Heart right ventricle (tissue), 16 donors: ENCODE results near the gene CELSR1. TPM values are rescaled to one million over a fixed set of nuclear protein-coding genes. Genes with fewer than 3 reads are reported as not detected.

Experiments
- ATAC-seq, 8 donors: fragments of 200-7000 bp; cut with Tn5 transposase; one replicate each; pipeline ENCODE4 v1.9.1; 2020; ENCODE audit warnings: mild to moderate bottlenecking in 8 of 8, moderate library complexity in 8 of 8, moderate number of reproducible peaks in 1 of 8
- DNase-seq, 2 donors: peaks; one replicate each; pipeline ENCODE4 v3.0.0-alpha.2; 2020
- H3K27ac ChIP-seq, 10 donors: fragments of 200-600 bp; sonication (generic) in 2 of 10; one replicate each; pipeline versions ENCODE4 v1.5.0 to v1.8.0; 2020 to 2022; ENCODE audit warnings: mild to moderate bottlenecking in 3 of 10
- H3K27me3 ChIP-seq, 7 donors: fragments of 200-600 bp; one replicate each; pipeline ENCODE4 v1.8.0; 2021 to 2022; ENCODE audit warnings: mild to moderate bottlenecking in 2 of 7
- H3K36me3 ChIP-seq, 9 donors: fragments of 200-600 bp; sonication (generic) in 1 of 9; one replicate each; pipeline versions ENCODE4 v1.5.0 to v1.8.0; 2020 to 2022; ENCODE audit warnings: mild to moderate bottlenecking in 2 of 9
- H3K4me1 ChIP-seq, 9 donors: fragments of 200-600 bp; sonication (generic) in 1 of 9; one replicate each; pipeline versions ENCODE4 v1.5.0 to v1.8.0; 2020 to 2022; ENCODE audit warnings: mild to moderate bottlenecking in 4 of 9
- H3K4me3 ChIP-seq, 10 donors: fragments of 200-600 bp; sonication (generic) in 2 of 10; one replicate each; pipeline versions ENCODE4 v1.5.0 to v1.8.0; 2020 to 2022; ENCODE audit warnings: mild to moderate bottlenecking in 7 of 10, moderate library complexity in 2 of 10
- H3K9me3 ChIP-seq, 11 donors: fragments of 200-600 bp in 10 of 11; sonication (generic) in 2 of 11; one replicate each; pipeline versions ENCODE4 v1.5.0 to v1.8.0; 2013 to 2022; ENCODE audit warnings: mild to moderate bottlenecking in 2 of 11, control low read depth in 1 of 11, moderate library complexity in 1 of 11
- WGBS, 2 donors: extraction: QIAGEN DNeasy Blood & Tissue Kit; methylation state at CpG; one replicate each; pipeline ENCODE4 v1.1.7; 2013; ENCODE audit warnings: inconsistent platforms in 1 of 2; 5-methylcytosine and 5-hydroxymethylcytosine counted together
- intact Hi-C, 10 donors: fragments of 100-400 bp; cut with DNase I; formaldehyde crosslinking; loops; one replicate each; pipeline versions ENCODE4 v1.11.1 to v1.14.2; 2022
- polyA plus RNA-seq, 2 donors: library from polyadenylated mRNA; stranded (reverse); fragments of 200-250 nt; gene quantifications; one replicate each; pipeline ENCODE4 v1.2.3, GENCODE V29; 2013
- total RNA-seq, 10 donors: library from RNA; stranded (reverse); fragmentation: NEBNext Ultra II Directional in 3 of 10; extraction: Animal tissue kit (Norgen Biotek cat#: 25700) in 3 of 10; gene quantifications; one replicate each; pipeline versions ENCODE4 v1.2.1 to v1.2.4, GENCODE V29; 2021 to 2023
- TF ChIP-seq, protein P1 (sequence below), 9 donors: fragments of 200-600 bp; sonication (generic) in 2 of 9; IDR thresholded peaks; one replicate each; pipeline versions ENCODE4 v1.5.0 to v1.8.0; 2021 to 2022; ENCODE audit warnings: antibody characterized with exemption in 9 of 9, mild to moderate bottlenecking in 5 of 9, moderate library complexity in 1 of 9
- donor health status: Arrhythmogenic right ventricular cardiomyopathy.
- donor health status: ischemic (EF 13 %, LVEDD 7.1; RV severe dilation, severe dysfunction).
- donor health status: healthy with polysubstance abuse.
- donor health status: DM: no; HTN: yes; CAD: no.
- donor health status: DM: no; HTN: no; CAD: no.
- donor health status: ischemic (EF 25% LVEDD 6.9; RV normal size, moderate dysfunction).
- donor health status: ischemic (EF 25% LVEDD 5.7; RV mildly dilated, moderate dysfunction).
- donor health status: healthy.
- donor health status: DM: yes; HTN: yes; CAD: no.
- donor health status: Ischemic cardiomyopathy.
- donor health status: ischemic (EF 35%, LVEDD 5.7; RV mildly dilated, moderate dysfunction).
- donor health status: nonischemic (EF 11% LVEDD 7.7; RV severe dilation, severe dysfunction).
- donor health status: DM: yes; HTN: yes; CAD: no.
- donor health status: PGD.
- donor health status: ischemic (EF 29% LVEDD 5.4; RV normal size, mild dysfunction).
- donor health status: nonischemic (EF 23%, LVEDD 6.1; RV moderate dilation, normal function).

CELSR1 gene
- total and polyA plus RNA-seq, 12 donors = 4.0 to 16.7 (median 11.4) TPM

GRCh38 chr22:46571642-46572250, 34.3 kb upstream of the CELSR1 start:
- Histone ChIP-seq H3K9me3 (peaks cover 0 to 22% (median 6%) of the 10 kb centered on the region in 11 donors), H3K27me3 (no peaks in the 10 kb centered on the region), H3K36me3 (no peaks in the 10 kb centered on the region), H3K4me3 (no peak overlapping the region), H3K27ac (no peak overlapping the region), H3K4me1 (peaks cover 12 to 38% (median 30%) of the 10 kb centered on the region in 9 donors)
- intact Hi-C loops = loop anchor here in 2 of 10 donors (5.0 to 10.0 kb wide), 2 partner anchors 81 to 83 kb away; no protein-coding TSS in a partner anchor
- DNase-seq = no peak
- no peak for ATAC-seq
- WGBS, 2 donors = 84 to 94% methylated on average over 7 of the region's 7 CpGs
- TF ChIP-seq, protein P1, sequence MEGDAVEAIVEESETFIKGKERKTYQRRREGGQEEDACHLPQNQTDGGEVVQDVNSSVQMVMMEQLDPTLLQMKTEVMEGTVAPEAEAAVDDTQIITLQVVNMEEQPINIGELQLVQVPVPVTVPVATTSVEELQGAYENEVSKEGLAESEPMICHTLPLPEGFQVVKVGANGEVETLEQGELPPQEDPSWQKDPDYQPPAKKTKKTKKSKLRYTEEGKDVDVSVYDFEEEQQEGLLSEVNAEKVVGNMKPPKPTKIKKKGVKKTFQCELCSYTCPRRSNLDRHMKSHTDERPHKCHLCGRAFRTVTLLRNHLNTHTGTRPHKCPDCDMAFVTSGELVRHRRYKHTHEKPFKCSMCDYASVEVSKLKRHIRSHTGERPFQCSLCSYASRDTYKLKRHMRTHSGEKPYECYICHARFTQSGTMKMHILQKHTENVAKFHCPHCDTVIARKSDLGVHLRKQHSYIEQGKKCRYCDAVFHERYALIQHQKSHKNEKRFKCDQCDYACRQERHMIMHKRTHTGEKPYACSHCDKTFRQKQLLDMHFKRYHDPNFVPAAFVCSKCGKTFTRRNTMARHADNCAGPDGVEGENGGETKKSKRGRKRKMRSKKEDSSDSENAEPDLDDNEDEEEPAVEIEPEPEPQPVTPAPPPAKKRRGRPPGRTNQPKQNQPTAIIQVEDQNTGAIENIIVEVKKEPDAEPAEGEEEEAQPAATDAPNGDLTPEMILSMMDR (IDR thresholded peaks at IDR 0.05) = no peak

- WGBS, 2 donors = 90 to 95% methylated on average over 17 of the region's 17 CpGs
- ATAC-seq (no peak), DNase-seq (no peak)
- intact Hi-C loops = loop anchor here in 4 of 10 donors (5.0 to 10.0 kb wide), 5 partner anchors 82 to 165 kb away; partner anchors contain the start of gene CERK (in 1 of the 4)
- Histone ChIP-seq H3K27ac (no peak overlapping the region), H3K27me3 (no peaks in the 10 kb centered on the region), H3K36me3 (no peaks in the 10 kb centered on the region), H3K9me3 (peaks cover 0 to 22% (median 6%) of the 10 kb centered on the region in 11 donors), H3K4me1 (peaks cover under 1 to 23% (median 15%) of the 10 kb centered on the region in 9 donors), H3K4me3 (no peak overlapping the region)
- TF ChIP-seq, protein P1 (IDR thresholded peaks at IDR 0.05) = no peak
Measured at GRCh38 chr22:46569848-46570695, 32.7 kb upstream of the CELSR1 start.

GRCh38 chr22:46569055-46569847, 31.8 kb upstream of the CELSR1 start:
- H3K4me3 ChIP-seq = no peak overlapping the region
- 82 to 83% methylated on average over 23 of the region's 23 CpGs for WGBS, 2 donors
- peaks cover 0 to 22% (median 6%) of the 10 kb centered on the region in 11 donors for H3K9me3 ChIP-seq
- no peaks in the 10 kb centered on the region for H3K27me3 ChIP-seq
- DNase-seq = no peak
- TF ChIP-seq, protein P1 (IDR thresholded peaks at IDR 0.05) = no peak
- peaks cover 0 to 18% (median 12%) of the 10 kb centered on the region in 9 donors for H3K4me1 ChIP-seq
- no peak overlapping the region for H3K27ac ChIP-seq
- no peak for ATAC-seq
- intact Hi-C loops = loop anchor here in 2 of 10 donors (10.0 kb wide), 3 partner anchors 96 to 166 kb away; partner anchors contain the start of gene CERK (in 1 of the 2)
- H3K36me3 ChIP-seq = no peaks in the 10 kb centered on the region
